NCI-H2227 (cell line): ENCODE data around the gene PRTFDC1.

ENCODE experiments used
- DNase-seq: peaks from one replicate; lab custom pipeline; 2025; ENCODE audit not compliant: unreplicated experiment; lab: John Stamatoyannopoulos, UW

Gene PRTFDC1

GRCh38 chr10:24882047-24882698 lies 70.2 kb downstream of the PRTFDC1 start:
- DNase-seq = no peak

DNA sequence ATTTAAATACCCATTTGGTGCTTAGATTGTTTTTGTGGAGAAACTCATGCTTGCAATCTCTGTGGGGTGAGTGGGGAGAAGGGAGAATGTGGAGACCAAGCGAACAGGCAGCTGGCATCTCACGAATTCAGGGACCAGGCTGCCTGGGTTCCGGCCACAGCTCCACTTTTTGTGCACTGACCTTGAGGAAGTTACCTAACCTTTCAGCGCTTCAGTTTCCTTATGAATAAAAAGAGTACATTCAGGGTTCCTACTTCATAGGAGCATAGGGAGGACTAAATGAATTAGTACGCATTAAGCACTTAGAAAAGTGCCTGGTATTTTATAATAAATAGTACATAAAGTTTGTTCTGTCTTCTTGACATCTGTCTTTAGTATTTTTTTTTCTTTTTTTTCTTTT lies 72.5 kb downstream of the PRTFDC1 start:
- DNase-seq = no peak

GRCh38 chr10:24874133-24874532 lies 78.3 kb downstream of the PRTFDC1 start:
- DNase-seq = no peak

GRCh38 chr10:24873281-24873683 lies 79.1 kb downstream of the PRTFDC1 start:
- DNase-seq = no peak

GRCh38 chr10:24872790-24873182 lies 79.6 kb downstream of the PRTFDC1 start:
- DNase-seq = no peak

DNA sequence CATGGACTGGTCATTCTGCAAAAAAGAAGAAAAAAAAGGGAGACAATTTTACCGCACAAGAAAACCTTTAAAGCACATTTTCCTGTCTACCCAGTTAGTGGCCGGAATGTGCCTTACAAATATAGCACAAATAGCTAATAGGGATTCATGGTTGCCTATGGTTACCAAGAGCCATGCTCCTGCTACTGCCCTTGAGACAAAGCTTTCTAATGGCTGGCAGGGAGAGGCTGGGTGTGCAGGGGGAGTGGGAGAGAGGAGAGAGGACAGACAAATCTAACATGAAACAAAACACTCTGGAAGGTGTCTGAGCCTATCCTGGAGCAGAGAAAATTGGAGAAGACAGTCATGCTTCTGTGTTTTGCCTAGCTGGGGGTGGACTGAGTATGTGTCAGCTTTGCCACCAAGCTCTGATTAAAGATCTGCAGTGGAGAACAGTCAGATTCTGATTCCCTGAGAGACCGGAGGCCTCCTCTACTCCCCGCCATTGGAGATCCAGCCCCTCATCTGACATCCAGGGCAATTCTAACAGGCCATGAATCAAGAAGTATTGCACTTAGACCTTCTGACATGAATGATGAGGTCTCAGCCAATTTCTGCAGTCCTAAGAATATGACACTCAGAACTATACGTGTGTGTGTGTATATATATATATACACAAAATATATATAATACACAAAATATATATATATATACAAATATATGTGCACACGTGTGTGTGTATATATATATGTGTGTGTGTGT lies 80.2 kb downstream of the PRTFDC1 start:
- DNase-seq = peak; percentile 61

DNA sequence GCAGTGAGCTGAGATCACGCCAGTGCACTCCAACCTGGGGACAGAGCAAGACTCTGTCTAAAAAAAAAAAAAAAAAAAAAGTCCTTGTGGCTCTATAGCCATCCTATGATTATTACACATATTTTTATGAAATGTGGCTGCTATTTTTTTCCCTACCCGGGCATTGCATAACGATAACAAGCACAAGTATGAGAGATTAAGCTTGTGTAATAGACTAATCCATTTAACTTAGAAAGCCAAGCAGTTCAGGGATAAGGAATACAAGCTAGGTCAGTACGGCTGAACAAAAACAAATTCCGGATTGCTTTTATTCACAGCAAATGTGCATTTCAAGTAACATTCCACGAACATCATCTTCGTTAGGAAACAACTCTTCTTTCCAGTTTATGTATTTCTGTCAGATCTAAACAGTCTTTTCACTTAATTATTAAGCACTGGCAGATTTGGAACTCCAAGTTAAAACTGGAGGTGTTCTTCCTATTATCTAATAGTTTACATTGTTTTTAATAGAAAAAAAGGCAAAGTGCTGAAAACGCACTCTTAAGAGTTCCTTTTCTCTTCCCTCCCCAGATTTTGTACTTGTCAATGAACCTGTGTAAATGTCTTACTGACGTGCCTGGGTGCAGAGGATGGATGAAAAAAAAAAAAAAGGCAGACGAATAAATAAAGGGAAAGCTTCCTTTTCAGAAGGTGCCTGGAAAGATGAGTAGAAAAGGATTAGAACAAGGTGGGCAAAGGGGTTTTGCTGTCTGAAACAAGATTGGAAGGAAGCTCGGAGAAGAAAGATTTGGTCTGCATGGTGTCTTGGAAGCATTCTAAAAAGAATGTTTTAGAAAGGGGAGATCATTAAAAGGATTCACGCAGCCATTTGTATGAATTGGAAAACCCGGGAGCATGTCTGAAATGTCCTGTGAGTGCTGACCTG lies 81.1 kb downstream of the PRTFDC1 start:
- DNase-seq = no peak

DNA sequence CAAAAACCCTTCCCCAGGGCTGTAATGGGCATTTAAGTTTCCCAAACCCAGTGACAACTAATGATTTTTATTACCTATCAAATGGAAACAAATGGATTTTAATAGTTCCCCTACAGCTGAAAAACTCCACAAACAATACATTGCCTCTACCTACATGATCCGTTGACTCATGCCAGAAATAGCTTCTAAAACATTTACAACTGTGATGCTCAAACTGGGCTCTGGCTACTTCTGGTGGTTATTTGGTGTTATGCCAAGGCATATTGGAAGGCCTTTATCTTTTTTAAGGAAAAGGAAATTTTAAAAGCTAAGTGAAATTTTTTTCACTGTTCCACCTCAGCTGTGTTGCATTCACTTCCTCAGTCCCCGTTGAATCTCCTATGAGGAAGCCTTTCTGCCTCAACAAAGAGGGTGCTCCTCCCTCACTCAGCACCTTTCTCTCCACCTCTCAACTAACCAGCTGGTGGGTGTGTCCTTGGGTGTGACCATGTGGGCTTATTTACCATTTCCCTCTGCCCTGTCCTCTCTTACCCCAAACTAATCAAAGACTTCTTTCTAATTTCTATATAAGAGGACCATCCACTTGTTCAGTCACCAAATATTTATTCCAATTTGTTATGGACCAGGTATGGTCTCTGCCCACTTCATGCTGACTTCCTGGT lies 82.9 kb downstream of the PRTFDC1 start:
- no peak for DNase-seq

DNA sequence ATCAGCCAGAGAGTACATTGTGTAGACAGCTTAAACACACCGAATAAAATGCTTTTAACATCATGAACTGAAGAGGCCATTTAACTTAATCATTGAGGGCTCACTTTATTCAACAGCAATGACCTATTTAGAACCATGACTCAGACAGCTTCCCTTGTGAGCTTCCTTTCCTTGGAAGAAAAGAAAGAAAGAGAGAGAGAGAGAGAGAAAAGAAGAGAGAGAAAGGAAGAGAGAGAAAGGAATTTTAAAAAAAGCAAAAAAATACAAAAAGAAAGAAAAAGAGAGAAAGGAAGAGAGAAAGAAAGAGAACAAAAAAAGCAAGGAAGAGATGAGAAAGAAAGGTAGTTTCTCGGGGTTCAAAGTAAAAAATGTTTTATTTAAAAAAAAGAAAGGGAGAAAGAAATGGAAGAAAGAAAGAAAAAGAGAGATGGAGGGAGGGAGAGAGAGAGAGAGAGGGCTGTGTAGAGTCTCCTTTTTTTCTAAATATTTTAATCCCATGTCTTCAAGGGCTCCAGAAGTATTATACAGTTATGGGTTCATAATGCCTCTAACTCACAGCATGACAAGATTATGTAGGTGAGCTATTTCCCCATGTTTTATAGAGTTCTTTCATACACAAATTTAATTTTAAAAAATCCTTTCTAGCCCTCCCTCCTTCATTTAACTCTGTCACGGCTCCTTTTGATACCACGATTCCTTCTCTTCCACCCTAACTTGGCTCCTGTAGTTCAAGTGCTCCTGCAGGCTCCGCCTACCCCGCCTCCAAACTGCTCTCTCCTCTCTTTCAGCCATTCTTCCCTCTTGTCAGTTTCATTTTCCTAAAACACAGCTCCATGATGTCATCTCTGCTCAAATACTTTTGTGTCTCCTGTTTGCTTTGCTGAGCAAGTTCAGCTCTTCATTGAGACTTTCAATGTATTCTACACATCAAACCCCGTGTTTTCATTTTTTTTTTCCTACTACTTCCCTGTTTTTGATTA lies 85.5 kb downstream of the PRTFDC1 start:
- peak; percentile 51 for DNase-seq

DNA sequence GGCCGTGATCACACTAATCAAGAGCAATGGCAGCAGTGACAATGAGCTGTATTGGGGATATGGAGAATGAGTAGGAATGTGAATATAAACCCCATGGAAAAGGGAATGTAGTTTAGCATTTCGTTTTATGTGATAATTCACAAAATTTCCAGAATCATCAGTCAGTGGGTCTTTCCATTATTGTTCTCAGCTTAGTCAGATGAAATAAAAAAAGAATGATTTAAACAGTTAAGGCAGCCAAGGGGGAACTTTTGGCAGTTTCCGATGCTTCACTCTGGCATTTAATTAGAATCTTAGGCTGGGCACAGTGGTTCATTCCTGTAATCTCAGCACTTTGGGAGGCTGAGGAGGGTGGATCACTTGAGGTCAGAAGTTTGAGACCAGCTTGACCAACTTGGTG lies 86.6 kb downstream of the PRTFDC1 start:
- no peak for DNase-seq

- no peak for DNase-seq
These were observed 89.8 kb downstream of the PRTFDC1 start for GRCh38 chr10:24862589-24862988.

DNA sequence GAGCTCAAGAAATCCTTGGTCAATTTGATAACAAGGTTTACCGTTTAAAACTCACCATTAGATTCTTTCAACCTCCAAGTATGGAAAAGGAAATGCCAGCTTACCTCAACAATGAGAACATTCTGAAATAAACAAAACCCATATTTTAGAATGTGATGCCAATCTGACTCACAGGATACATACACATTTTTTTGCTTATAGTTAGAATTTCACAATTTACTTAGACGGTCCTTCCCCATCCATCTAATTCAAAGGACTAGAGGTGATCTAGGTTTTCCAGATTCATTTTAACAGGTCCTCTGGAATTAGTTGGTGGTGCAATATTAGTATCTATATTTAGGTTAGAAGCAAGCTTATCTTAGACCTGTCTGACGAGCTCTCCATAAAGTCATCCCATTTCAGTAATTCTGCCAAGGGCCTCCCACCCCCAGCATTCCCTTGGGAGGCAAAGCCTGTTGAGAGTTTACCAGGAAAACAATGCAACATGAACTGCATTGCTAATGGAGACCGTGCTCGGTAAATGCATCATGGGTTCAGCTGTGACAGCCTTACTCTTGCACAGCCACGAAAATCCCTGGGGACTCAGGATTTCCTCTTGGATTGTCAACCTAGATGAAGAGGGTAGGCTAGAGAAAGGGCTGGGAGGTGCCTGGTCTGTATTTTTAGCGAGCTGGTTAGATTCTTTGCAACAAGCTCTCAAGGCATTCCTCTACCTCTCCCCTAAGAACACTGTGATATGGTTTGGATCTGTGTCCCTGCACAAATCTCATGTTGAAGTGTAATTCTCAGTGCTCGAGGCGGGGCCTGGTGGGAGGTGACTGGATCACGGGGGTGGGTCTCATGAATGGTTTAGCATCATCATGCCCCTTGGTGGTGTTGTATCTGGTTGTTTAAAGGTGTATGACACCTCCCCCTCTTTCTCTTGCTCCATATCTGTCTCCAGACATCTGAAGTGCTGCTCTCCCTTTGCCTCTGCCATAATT lies 93.8 kb downstream of the PRTFDC1 start:
- DNase-seq = no peak

- peak; percentile 40 for DNase-seq
These were observed 95.2 kb downstream of the PRTFDC1 start for GRCh38 chr10:24857031-24857725.

- DNase-seq = no peak
These were observed 98.2 kb downstream of the PRTFDC1 start for GRCh38 chr10:24854256-24854655.

DNA sequence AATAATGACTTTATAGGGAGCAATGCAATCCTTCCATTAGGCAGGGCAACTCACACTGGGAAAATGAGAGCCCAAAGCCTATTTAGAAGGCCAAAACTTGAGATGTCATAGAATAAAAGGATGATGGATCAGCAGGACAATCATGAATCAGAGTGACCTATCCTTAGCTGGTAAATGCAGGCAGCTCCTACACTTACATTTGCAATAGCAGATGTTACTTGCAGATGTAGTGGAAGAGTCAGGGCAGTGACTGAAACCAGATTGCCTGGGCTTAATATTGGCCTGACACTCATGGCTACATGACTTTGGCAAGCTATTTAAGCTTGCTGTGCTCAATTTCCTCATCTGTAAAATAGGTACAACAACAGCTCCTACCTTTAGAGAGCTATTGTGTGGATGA lies 98.7 kb downstream of the PRTFDC1 start:
- DNase-seq = no peak

GRCh38 chr10:24851629-24852028 lies 100.8 kb downstream of the PRTFDC1 start:
- DNase-seq = peak; percentile 58

- no peak for DNase-seq
These were observed 101.6 kb downstream of the PRTFDC1 start for GRCh38 chr10:24850727-24851296.
